DND-41 (cell line): ENCODE results near the gene KRTAP10-6.

Source experiments
- CTCF ChIP-seq: IDR thresholded peaks from 2 replicates; pipeline ENCODE4 v1.5.1; 2012; ENCODE audit warnings: borderline replicate concordance, low read length, moderate library complexity, mild to moderate bottlenecking; ENCODE audit not compliant: poor library complexity, severe bottlenecking; ENCODE audit errors: extremely low read depth
- EZH2 ChIP-seq: IDR thresholded peaks from 3 replicates; pipeline ENCODE4 v1.6.1; 2012; ENCODE audit warnings: borderline replicate concordance, low read depth, mild to moderate bottlenecking, moderate library complexity, low read length, inconsistent platforms; ENCODE audit not compliant: severe bottlenecking

- TF ChIP-seq CTCF (no peak), EZH2 (no peak)
These were observed 24.0 kb downstream of the KRTAP10-6 start for GRCh38 chr21:44568261-44568660.
